Cardiac fibroblast (primary cell): ENCODE results near the gene STARD13.

Experiments used
- DNase-seq, 2 donors: peaks; one replicate each; pipeline versions ENCODE4 v3.0.0 to v3.0.0-alpha.2; 2010; ENCODE audit warnings: low read depth in 2 of 2
- H3K4me3 ChIP-seq, 2 donors: replicated peaks in 1 of 2; 1 replicate in 1 of 2; 2 replicates in 1 of 2; pipeline ENCODE4 v1.5.1; 2011; ENCODE audit warnings: low read depth in 2 of 2, low read length in 2 of 2, mild to moderate bottlenecking in 2 of 2, moderate library complexity in 1 of 2
- TF ChIP-seq, protein P1 (sequence below): IDR thresholded peaks from one replicate; pipeline ENCODE4 v1.5.1; 2011; ENCODE audit warnings: low read depth, mild to moderate bottlenecking, low read length, inconsistent platforms

The STARD13 gene

DNA sequence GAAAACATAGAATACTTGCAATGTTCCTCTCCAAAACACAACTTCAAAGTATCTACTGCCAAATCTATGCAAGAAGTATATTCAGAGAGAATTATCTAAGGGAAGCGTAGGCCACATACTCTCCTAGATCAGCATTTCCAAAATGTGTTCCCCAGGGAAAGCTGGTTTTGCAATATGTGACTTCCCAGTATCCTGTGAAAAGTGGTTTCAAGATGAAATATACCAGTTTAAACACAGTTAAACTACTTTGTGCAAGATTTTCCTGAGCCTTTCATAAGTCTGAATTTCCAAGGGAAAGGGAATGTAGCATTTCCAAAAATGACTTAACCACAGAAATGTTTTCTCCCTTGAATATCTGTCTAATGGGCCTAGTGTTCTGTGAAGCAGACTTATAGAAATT, 7.6 kb downstream of the STARD13 start:
- no peak overlapping the region for H3K4me3 ChIP-seq
- DNase-seq = peak; percentile 42 to 72
- TF ChIP-seq, protein P1, sequence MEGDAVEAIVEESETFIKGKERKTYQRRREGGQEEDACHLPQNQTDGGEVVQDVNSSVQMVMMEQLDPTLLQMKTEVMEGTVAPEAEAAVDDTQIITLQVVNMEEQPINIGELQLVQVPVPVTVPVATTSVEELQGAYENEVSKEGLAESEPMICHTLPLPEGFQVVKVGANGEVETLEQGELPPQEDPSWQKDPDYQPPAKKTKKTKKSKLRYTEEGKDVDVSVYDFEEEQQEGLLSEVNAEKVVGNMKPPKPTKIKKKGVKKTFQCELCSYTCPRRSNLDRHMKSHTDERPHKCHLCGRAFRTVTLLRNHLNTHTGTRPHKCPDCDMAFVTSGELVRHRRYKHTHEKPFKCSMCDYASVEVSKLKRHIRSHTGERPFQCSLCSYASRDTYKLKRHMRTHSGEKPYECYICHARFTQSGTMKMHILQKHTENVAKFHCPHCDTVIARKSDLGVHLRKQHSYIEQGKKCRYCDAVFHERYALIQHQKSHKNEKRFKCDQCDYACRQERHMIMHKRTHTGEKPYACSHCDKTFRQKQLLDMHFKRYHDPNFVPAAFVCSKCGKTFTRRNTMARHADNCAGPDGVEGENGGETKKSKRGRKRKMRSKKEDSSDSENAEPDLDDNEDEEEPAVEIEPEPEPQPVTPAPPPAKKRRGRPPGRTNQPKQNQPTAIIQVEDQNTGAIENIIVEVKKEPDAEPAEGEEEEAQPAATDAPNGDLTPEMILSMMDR = no peak

DNA sequence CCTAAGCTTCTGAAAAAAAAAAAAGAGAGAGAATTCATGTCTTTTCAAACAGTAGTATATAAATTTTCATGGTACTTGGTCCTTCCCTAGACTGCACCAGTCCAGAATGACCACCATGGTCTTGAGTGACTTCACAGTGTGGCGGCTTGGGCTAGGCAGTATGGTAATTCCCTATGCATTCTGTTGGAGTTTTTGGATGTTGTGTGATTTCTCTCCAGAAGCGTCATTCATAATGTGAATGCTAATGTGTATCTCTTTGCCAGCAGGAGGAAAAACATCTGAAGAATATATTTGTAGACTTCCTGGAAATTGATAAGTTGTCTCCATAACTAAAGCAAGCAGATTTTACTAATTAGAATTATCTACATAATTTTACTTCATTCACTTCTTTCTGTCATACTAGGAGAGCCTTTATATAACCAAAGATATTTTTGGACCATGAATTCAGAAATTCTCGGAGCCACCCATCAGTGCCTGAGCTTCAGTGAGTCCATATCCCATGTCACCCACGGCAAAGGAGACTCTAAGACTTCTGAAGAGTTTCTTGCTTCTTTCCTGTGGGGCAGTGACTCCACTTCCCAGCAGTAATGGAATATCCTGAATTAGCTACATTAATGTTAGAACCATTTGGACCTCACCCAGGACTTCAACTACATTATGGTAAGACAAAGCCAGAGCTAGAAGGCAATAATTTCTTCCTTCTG, 8.4 kb downstream of the STARD13 start:
- DNase-seq = no peak
- TF ChIP-seq, protein P1 = no peak

DNA sequence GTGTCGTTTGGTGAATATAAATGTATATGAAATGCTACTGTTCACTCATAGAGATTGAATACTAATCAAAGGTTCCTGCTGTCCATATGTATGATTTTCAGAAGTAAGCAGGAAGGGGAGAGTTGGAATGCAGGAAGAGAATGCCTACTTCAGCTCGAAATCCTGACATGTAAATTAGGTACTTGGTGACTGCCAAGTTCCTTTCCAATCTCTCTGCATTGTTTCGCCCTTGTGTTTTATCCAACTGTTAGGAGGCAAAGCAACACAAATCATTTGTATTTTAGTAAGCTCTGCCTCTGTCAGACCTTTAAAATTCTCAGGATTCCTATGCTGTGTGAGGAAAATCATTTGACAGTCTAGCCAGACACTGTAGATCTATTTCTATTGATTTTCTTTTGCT, 9.0 kb downstream of the STARD13 start:
- H3K4me3 ChIP-seq = no peak overlapping the region
- TF ChIP-seq, protein P1 = no peak
- DNase-seq = peak; percentile 58 to 80

More for the DNA sequence above, 8.4 kb downstream of the STARD13 start:
- H3K4me3 ChIP-seq = no peak overlapping the region

DNA sequence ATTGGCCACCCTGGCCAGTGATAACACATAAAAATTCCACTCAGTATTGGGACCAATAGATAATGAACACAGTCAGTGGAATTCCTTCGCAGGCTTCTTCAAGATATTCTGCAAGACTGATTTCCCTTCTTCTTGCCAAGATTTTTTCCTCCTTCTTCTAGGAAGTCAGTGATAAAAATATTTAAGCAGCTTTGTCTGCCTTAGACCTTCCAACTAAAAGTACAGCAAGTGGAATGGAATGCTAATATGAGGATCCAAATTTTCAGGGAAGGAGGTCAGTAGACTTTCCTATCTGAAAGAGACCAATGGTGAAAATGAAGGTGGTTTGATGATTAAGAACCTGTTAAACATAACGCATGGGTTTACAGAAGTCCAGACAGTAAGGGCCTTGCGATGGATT, 9.6 kb downstream of the STARD13 start:
- DNase-seq = peak in 1 of 2 donors; percentile 79
- TF ChIP-seq, protein P1 = no peak

DNA sequence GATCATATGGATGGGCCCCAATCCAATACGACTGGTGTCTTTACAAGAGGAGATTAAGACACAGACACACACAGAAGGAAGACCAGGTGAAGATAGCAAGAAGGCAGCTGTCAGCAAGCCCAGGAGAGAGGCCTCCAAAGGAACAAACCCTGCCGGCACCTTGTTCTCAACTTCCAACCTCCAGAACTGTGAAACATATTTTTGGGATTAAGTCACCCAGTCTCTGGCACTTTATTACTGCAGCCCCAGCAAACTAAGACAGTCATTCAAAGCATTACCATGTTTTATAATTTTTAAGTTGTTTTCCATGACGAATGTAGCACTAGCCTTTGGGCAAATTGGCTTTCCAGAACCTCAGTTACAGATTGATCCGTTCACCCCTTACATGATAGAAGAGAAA, 11.3 kb downstream of the STARD13 start:
- peak in 1 of 2 donors; percentile 51 for DNase-seq
- TF ChIP-seq, protein P1 = no peak
- no peak overlapping the region for H3K4me3 ChIP-seq

More for the DNA sequence above, 9.6 kb downstream of the STARD13 start:
- no peak overlapping the region for H3K4me3 ChIP-seq

DNA sequence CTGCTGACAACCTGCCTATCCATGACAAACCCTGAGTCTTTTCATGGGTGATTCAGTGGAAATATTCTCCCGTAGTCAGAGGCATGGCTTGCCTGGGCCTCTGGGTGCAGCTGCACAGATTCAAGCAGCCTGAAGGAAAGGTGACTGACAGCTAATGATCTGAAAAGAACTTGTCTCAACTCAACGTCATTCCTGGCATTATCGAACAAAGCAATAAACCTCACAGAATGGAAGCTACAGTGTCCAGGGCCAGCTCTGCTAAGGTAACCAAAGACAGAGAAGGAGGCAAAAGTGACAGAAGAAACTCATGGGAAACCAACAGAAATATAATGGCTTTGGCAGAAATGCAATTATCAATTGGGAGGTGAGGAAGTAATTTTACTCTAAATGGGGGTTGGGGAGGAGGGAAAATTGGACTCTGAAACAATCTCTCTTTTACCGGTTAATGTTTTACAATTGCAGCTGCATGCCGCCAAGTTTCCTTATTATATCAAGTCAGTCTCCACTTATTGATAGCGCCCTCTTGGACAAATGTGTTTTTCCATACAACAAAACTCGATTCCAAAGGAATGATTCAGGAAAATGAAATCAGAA, 12.9 kb downstream of the STARD13 start:
- TF ChIP-seq, protein P1 = no peak
- no peak for DNase-seq
- no peak overlapping the region for H3K4me3 ChIP-seq
